Astrocyte (in vitro differentiated cells and primary cell): ENCODE measurements around the gene CAV1.

ENCODE experiments used
- CTCF ChIP-seq: IDR thresholded peaks from 2 replicates; pipeline ENCODE4 v1.5.1; 2011; ENCODE audit warnings: low read depth, mild to moderate bottlenecking, inconsistent platforms, low read length, moderate library complexity; ENCODE audit not compliant: insufficient read depth
- EZH2 ChIP-seq: IDR thresholded peaks from 2 replicates; pipeline ENCODE4 v1.6.1; 2012; ENCODE audit warnings: mild to moderate bottlenecking, low read length, inconsistent platforms; ENCODE audit not compliant: insufficient read depth

GRCh38 chr7:116566666-116567065, 41.8 kb downstream of the CAV1 start:
- TF ChIP-seq CTCF (no peak), EZH2 (no peak)
